Smooth muscle cell (in vitro differentiated cells): ENCODE data around the gene ADA. TPM values are rescaled to one million over a fixed set of nuclear protein-coding genes. Genes with fewer than 3 reads are reported as not detected.

Experiments
- DNase-seq: peaks from one replicate; lab custom pipeline; 2025; ENCODE audit not compliant: unreplicated experiment; lab: John Stamatoyannopoulos, UW
- H2AFZ ChIP-seq: fragments of 200-600 bp; sonication (generic); 2 replicates; pipeline ENCODE4 v1.6.0; 2016; ENCODE audit warnings: antibody characterized with exemption, low read depth, mild to moderate bottlenecking
- H3F3A ChIP-seq: fragments of 200-600 bp; sonication (generic); 2 replicates; pipeline ENCODE4 v1.6.0; 2017; ENCODE audit warnings: antibody characterized with exemption, low read depth
- H3K27ac ChIP-seq: fragments of 200-600 bp; sonication (generic); 2 replicates; pipeline ENCODE4 v1.5.1; 2016; ENCODE audit warnings: low read depth, mild to moderate bottlenecking
- H3K27me3 ChIP-seq: fragments of 200-600 bp; sonication (generic); 2 replicates; pipeline ENCODE4 v1.6.1; 2016; ENCODE audit warnings: low read depth, mild to moderate bottlenecking
- H3K36me3 ChIP-seq: fragments of 200-600 bp; sonication (generic); 2 replicates; pipeline ENCODE4 v1.5.1; 2016; ENCODE audit warnings: low read depth
- H3K4me1 ChIP-seq: fragments of 200-600 bp; sonication (generic); 2 replicates; pipeline ENCODE4 v1.5.1; 2016; ENCODE audit warnings: low read depth
- H3K4me2 ChIP-seq: fragments of 200-600 bp; sonication (generic); 2 replicates; pipeline ENCODE4 v1.6.0; 2016; ENCODE audit warnings: mild to moderate bottlenecking
- H3K4me3 ChIP-seq: fragments of 200-600 bp; sonication (generic); 2 replicates; pipeline ENCODE4 v1.5.1; 2016; ENCODE audit warnings: mild to moderate bottlenecking
- H3K79me2 ChIP-seq: fragments of 200-600 bp; sonication (generic); 2 replicates; pipeline ENCODE4 v1.6.0; 2016; ENCODE audit warnings: low read depth, mild to moderate bottlenecking
- H3K9ac ChIP-seq: fragments of 200-600 bp; sonication (generic); 2 replicates; pipeline ENCODE4 v1.6.0; 2016; ENCODE audit warnings: low read depth
- H3K9me3 ChIP-seq: fragments of 200-600 bp; sonication (generic); replicated peaks from 2 replicates; pipeline ENCODE4 v1.5.1; 2016; ENCODE audit warnings: low read depth
- H4K20me1 ChIP-seq: fragments of 200-600 bp; sonication (generic); 2 replicates; pipeline ENCODE4 v1.6.0; 2016; ENCODE audit warnings: low read depth
- WGBS: methylation state at CpG from one replicate; pipeline ENCODE4 v1.1.7; 2016; ENCODE audit warnings: low lambda C conversion rate; 5-methylcytosine and 5-hydroxymethylcytosine counted together
- polyA plus RNA-seq: library from polyadenylated mRNA; unstranded; fragments of >200 nt; fragmentation: Nextera tagmentation; extraction: Ambion mirVana; gene quantifications from 2 replicates; pipeline ENCODE4 v1.2.1, GENCODE V29; 2016
- total RNA-seq: library from RNA; depleted of rRNA; stranded (reverse); fragments of >200 nt; gene quantifications from 2 replicates; pipeline ENCODE4 v1.2.3, GENCODE V29; 2014
- TF ChIP-seq, protein P1 (sequence below): fragments of 200-600 bp; sonication (generic); IDR thresholded peaks from 2 replicates; pipeline ENCODE4 v1.5.1; 2017; ENCODE audit warnings: borderline replicate concordance, mild to moderate bottlenecking, antibody characterized with exemption; ENCODE audit not compliant: insufficient read depth, poor library complexity, severe bottlenecking

Gene ADA
- total and polyA plus RNA-seq, 2 experiments from 2014 or later, result 28.4 to 35.2 TPM

DNA sequence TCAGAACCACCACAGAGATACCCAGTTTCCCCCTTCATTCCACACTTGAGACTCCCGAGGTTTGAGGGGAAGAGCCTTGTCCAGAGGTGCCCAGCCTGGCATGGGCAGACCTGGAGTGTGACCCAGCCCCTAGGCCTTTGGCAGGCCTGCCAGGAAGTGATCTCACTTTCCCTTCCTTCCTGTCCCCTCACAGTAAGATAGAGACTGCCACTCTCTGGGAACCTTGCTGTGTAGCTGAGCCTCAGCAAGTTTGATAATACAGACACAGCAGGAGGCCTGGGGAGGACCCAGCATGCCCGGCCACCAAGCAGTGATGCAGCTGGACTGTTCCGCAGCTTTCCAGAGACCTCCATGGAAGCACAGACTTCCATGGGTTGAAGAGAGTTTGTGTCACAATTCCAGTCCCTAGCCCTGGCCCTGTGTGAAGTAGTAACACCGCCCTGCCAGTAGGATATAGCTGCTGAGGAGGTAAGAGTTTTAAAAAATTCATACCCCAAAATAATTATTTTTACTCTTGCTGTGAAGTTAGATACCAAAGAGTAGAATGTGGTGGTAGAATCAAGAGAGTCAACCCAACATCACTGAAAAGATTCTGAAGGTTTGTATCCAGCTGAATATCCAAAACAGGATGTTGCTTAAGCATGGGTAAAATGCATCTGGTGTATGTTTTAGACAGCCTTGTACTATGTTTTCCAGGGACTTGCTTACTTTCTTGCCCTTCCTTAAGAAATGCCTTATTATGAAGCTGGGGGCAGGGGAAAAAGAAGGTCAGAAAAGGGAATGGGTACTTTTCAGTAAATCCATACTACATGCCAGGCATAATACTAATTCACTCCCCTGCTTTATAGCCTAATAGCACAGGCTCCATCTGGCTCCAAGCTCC is 52.8 kb downstream of the ADA start:
- Histone ChIP-seq H3K79me2 (peaks cover 52% of the 10 kb centered on the region), H3K27ac (peak overlapping the region; percentile 95)

DNA sequence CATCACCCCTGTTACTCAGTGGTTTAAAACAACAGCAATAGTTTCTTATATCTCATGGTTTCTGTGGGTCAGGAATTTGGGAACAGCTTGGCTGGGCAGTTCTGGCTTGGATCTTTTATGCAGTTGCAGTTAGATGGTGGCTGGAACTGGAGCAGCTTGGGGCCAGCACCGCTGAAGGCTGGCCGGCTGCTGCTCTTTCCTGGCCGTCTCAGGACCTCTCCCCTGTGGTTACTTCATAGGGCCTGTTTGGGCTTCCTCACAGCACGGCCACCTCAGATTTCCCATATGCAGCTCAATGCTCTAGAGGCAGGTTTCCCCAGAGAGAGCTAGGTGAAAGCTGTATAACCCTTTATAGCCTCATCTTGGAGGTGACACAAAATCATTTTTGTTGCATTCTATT is 53.6 kb downstream of the ADA start:
- Histone ChIP-seq H3K36me3 (no peaks in the 10 kb centered on the region), H3K4me1 (peaks cover 13% of the 10 kb centered on the region), H3K27ac (peak overlapping the region; percentile 95), H3K9ac (peak overlapping the region; percentile 41), H3K79me2 (peaks cover 50% of the 10 kb centered on the region), H3K4me2 (no peak overlapping the region), H3K4me3 (no peak overlapping the region), H3K27me3 (no peaks in the 10 kb centered on the region), H3K9me3 (no peaks in the 10 kb centered on the region), H4K20me1 (peaks cover 3% of the 10 kb centered on the region), H3F3A (peaks cover 12% of the 10 kb centered on the region), H2AFZ (no peak overlapping the region)
- TF ChIP-seq, protein P1, sequence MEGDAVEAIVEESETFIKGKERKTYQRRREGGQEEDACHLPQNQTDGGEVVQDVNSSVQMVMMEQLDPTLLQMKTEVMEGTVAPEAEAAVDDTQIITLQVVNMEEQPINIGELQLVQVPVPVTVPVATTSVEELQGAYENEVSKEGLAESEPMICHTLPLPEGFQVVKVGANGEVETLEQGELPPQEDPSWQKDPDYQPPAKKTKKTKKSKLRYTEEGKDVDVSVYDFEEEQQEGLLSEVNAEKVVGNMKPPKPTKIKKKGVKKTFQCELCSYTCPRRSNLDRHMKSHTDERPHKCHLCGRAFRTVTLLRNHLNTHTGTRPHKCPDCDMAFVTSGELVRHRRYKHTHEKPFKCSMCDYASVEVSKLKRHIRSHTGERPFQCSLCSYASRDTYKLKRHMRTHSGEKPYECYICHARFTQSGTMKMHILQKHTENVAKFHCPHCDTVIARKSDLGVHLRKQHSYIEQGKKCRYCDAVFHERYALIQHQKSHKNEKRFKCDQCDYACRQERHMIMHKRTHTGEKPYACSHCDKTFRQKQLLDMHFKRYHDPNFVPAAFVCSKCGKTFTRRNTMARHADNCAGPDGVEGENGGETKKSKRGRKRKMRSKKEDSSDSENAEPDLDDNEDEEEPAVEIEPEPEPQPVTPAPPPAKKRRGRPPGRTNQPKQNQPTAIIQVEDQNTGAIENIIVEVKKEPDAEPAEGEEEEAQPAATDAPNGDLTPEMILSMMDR, result no peak
- 79% methylated on average over 4 of the region's 4 CpGs for WGBS
- no peak for DNase-seq

More for the DNA sequence above, 52.8 kb downstream of the ADA start:
- peaks cover 3% of the 10 kb centered on the region for H4K20me1 ChIP-seq
- H3K27me3 ChIP-seq, result no peaks in the 10 kb centered on the region
- no peaks in the 10 kb centered on the region for H3K36me3 ChIP-seq
- H3K4me3 ChIP-seq, result no peak overlapping the region
- 72% methylated on average over 4 of the region's 4 CpGs for WGBS
- TF ChIP-seq, protein P1, result no peak
- no peak overlapping the region for H2AFZ ChIP-seq
- peaks cover 12% of the 10 kb centered on the region for H3F3A ChIP-seq
- no peaks in the 10 kb centered on the region for H3K9me3 ChIP-seq
- no peak for DNase-seq
- H3K4me2 ChIP-seq, result no peak overlapping the region
- peak overlapping the region; percentile 41 for H3K9ac ChIP-seq
- H3K4me1 ChIP-seq, result peaks cover 13% of the 10 kb centered on the region

DNA sequence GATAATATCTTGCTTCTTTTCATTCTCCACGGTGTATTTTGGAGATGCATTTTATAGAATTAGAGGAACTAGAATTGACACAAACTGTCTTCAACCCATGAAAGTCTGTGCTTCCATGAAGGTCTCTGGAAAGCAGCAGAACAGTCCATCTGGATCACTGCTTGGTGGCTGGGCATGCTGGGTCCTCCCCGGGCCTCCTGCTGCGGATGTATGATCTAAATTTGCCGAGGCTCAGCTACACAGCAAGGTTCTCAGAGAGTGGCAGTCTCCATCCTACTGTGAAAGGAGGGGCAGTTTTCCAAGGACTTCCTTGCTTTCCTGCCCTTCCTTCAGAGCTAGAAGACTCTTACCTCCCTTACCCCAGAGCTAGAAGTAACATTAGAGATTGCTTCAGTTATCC is 54.0 kb downstream of the ADA start:
- H4K20me1 ChIP-seq, result peaks cover 3% of the 10 kb centered on the region
- no peak for DNase-seq
- H3K27me3 ChIP-seq, result no peaks in the 10 kb centered on the region
- H3K79me2 ChIP-seq, result peaks cover 50% of the 10 kb centered on the region
- no peak overlapping the region for H3K9ac ChIP-seq
- TF ChIP-seq, protein P1, result no peak
- H3K36me3 ChIP-seq, result no peaks in the 10 kb centered on the region
- H3F3A ChIP-seq, result peaks cover 12% of the 10 kb centered on the region
- H3K4me2 ChIP-seq, result no peak overlapping the region
- no peak overlapping the region for H3K4me3 ChIP-seq
- peak overlapping the region; percentile 95 for H3K27ac ChIP-seq
- H3K9me3 ChIP-seq, result no peaks in the 10 kb centered on the region
- H2AFZ ChIP-seq, result no peak overlapping the region
- H3K4me1 ChIP-seq, result peaks cover 13% of the 10 kb centered on the region
- 85% methylated on average over 4 of the region's 4 CpGs for WGBS
